LoVo (cell line): ENCODE results near the gene MAP7.
"Not testable (repeated sequence)": the region's sequence is repeated elsewhere in the genome, so short reads cannot be mapped to it uniquely, and the experiment has no call there.

Experiments
- DNase-seq: peaks from one replicate; pipeline ENCODE4 v3.0.0-alpha.2; 2016; ENCODE audit warnings: low spot score

Gene MAP7

DNA sequence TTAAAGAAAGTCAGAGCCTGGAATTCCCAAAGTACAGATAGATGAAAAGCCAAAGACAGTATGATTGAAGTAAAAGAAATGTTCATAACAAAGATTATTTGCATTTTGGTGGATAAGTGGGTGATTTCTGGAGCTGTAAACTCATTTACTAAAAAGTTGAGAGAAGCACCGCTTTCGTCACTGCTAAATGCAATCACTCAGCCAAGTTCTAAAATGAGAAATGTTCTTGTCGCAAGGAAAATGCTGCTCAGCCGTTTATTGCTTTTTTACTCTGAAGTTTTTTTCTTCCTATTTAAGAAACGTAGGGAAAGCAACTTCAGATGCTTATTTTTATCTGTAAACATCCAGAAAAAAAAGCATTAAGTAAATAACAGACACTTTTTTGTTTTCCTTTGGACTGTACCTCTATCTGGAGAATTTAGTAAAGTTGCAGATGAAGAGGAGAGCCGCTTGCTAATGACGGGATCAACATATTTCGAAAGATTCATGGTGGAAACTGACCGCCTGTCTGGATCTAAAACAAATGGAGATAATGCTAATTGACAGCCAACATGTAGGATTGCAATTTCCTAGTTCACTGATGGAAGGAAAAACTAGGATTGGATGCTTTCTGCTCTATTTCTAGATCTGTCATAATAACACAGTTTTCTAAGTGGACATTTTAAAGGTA is 166.8 kb downstream of the MAP7 start:
- no peak for DNase-seq

DNA sequence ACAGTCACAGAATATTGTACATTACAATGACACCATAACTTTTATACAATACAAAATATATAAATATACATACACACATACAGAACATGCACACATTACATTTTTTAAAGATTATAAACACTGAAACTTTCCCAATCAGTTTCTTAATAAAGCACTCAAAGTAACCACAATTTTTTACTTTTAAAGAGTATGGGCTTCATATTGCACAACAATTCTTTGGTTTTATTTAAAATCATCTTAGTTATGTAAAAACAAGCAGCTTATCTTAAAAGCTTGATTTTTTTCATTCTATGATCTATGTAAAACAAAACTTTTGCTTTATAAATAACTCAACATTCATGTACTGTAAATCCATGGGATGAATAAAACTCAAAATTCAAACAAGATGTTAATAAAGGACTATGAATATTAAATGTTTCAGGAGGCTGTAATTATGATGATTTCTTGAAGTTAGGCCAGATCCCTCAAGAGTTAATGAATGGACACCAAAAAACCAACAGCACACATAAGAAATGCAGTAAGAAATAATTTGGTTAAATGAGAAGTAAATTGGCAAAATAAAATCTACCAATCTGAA is 167.5 kb downstream of the MAP7 start:
- DNase-seq = no peak

DNA sequence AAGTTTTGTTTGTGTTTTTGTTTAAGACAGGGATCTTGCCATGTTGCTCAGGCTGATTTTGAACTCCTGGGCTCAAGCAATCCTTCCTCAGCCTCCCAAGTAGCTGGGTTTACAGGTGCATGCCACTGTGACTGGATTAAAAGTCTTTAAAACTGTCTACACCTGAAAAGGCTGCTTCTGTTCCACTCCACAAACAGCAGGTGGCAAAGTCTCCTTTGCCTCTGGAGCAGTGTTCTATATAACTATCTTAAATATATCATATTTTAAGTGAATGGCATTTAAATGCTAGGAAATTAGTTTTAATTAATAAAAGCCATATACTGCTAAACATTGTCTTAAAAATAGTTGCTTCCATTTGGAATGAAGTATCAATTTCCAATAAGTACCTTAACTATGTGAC is 171.3 kb downstream of the MAP7 start:
- no peak for DNase-seq

DNA sequence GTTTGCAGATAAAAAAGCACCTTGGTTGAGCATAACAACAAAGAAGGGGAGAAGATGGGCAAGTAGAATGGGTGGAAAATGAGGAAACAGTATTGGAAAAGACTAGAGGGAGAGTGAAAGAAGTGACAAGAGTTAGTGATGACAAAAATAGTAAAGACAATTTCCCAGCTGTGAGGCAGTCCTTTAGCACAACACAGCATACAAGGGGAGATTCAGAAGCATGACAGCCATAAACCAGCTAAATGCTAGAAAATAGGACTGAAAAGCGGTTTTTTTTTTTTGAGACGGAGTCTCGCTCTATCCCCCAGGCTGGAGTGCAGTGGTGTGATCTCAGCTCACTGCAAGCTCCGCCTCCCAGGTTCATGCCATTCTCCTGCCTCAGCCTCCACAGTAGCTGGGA is 174.4 kb downstream of the MAP7 start:
- not testable (repeated sequence) for DNase-seq

DNA sequence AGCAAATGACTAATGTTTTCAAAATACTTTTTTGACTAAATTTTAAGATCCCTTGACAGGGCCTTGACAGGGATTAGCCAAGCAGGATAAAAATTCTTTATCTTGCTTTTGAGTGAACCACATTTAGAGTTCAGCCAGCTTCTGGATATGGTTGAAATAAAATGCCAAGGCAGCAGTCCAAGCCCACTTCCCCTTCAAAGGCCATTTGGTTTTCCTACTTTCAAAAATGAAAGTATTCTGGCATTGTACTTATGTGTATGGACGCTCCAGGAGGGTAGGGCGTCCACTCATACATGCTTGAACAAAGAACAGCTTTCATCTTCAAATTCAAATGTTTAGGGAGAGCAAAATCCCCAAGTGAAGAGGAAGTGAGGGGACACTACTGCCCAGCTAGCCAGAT is 178.3 kb downstream of the MAP7 start:
- DNase-seq = no peak

DNA sequence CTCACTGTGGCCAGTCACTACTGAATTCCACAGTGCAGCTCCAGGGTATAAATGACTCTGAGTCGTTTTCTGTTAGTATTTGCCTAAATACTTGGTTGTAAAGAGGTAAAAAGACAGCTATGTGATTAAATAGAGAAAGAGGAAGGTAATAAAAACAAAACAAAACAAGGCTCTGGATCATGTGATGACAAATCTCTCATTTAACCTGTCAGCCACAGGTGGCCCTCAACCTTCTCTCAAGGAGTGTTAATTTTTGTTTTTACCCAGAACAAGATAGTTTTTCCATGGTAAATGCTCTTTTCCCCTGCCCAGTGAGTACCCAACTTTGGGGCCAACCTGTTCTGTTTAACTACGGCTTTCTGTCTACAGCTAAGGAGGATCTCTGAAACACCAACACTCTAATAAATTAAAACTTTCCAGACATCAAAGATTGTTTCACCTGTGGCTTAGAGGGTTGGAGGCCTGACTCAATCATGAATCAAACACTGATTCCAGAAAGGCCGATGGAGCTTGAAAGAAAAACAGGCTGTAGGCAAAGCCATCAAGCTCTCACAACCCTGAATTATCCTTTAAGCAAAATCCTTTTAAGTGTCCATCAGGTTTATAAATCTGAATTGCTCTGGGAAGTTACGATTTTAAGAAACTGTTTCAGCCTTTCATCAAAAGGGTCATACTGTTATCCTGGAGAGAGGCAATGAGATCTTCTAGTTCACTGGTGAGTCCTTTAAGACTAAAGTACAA is 179.1 kb downstream of the MAP7 start:
- no peak for DNase-seq

DNA sequence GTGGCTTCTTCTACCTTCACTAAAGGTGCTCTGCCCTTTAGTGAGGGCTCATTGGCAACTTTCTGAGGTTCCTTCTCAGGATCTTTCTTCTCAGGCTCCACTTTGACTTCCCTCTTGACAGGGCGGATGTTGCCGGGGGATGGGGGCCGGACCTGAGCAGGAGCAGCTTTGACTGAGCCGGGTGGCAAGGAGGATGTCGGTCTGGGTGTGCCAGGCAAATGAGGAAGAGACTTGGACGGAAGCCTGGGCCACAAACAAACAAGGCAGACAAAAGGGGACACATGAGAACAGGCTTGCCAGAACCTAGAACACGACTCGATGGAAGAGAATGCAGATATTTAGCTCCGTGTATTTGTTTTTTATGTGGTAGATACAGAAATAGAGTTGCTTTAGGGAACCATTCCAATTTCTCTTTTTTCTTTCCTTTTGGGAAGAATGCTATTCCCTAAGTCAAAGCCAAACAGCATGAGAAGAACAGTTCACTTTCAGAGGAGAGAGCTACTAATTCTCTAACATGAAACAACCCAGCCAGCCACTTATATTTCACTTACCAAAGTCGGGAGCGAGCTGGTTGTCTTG is 184.4 kb downstream of the MAP7 start:
- DNase-seq = no peak

DNA sequence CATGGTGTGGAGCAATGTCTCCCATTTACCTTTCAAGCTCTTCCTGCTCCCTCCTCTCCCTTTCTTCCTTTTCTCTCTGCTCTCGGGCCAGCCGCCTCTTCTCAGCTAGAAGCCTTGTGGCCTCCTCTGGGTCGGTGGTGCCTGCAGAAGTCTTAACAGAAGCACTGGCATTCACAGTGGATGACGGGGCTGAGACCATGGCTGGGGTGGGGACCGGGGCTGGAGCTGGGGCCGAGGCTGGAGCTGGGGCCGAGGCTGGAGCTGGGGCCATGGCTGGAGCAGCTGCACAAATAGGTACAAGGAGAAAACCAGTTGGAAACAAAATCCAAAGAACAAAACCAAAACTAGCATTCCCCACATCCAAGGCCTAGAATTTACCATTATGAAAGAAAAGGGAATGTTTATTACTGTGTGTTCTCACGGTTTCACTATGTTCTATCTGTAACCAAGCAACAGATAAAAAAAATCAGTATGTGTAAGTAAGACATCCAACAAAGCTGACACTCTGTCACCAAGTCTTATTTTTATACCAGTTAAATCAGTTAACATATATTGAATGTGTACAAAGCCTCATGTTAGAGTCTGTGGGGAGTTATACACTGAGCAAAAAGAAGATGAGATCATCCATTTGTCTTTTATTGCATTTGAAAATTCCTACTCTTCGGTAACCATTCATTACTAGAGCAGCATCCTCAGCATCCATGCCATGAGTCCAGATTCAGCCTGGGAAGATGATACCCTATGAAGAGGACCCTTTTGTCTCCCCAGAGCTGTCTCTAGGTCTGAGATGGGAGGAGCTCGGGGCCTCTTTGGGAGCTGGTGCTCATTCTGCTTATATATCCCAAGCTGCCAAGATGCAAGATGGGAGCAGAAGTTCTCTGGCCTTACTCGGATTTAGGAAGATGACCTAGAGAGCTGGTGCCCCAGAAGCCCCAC is 187.5 kb downstream of the MAP7 start:
- no peak for DNase-seq

DNA sequence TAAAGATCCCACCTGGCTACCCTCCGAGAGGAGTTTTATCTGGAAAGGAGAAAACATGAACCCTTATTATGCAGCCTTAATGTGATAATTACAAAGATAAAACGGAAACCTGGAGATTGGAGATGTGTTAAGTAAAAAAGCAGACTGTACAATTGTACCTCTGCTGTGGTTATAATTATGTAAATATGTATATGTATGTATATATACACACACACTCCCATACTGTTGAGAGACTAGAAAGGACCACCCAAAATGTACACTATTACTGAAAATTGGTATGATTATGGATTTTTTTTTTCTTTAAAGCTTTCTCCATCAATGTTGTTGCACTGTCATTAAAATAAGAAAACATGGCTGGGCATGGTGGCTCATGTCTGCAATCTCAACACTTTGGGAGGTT is 188.4 kb downstream of the MAP7 start:
- no peak for DNase-seq

DNA sequence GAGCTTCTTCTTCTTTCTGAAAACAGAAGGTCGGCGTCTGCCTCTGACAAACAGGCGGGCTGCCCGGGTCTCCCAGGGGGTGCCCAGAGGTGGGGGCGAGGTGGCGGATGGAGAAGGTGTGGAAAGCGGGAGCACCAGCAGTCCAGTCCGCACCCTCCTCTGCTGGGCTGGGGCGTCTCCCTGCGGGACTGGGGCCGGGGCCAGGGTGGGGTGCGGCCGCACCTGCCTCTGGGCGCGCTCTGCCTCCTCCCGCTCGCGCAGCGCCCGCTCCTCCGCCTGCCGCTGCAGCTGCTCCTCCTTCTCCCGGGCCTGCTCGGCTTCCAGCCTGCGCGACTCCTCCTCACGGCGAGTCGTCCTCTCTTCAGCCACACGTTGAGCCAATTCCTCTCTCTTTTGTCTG is 189.4 kb downstream of the MAP7 start:
- DNase-seq = no peak

DNA sequence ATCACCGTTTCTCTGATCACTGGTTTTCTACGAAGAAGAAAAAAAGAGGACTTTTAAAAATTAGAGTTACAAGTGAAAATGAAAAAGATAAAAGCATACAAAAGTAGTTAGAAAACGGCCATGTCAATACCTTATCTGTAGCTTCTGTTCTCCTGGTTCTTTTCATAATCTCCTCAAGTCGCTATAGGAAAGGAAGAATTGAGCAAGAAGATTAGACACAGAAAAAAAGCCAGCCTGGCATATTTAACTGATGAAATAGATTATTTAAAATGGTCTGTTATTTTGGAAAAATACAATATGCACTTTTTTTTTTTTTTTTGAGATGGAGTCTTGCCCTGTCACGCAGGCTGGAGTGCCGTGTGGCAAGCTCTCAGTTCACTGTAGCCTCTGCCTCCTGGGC is 190.4 kb downstream of the MAP7 start:
- DNase-seq = no peak

DNA sequence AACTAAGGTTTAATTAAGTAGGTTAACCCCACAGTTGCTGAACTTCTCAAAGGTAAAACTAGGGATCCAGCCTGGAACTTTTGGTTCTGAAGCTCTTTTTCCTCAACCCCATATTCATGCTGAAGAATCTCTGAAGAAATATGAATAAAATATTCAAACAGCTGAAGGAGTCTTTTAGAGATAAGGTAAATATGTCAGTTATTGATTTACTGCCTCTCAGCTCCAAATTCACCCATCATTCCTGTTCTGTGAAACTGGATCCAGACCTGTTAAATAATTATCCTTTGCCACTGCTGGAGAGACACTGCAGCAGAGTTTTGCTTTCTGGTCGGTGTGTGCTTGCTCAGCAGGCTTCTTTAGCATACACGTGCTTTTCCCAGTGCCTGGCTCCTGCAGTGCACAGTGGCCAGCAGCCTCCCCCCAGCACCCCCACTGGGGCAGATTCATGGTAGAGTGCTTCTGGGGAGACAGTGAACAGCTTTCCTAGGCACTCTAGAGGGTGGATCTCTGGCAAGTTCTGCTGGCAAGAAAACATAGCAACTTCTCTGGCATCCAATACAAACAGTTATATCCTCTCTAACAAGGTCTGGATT is 198.6 kb downstream of the MAP7 start:
- no peak for DNase-seq

DNA sequence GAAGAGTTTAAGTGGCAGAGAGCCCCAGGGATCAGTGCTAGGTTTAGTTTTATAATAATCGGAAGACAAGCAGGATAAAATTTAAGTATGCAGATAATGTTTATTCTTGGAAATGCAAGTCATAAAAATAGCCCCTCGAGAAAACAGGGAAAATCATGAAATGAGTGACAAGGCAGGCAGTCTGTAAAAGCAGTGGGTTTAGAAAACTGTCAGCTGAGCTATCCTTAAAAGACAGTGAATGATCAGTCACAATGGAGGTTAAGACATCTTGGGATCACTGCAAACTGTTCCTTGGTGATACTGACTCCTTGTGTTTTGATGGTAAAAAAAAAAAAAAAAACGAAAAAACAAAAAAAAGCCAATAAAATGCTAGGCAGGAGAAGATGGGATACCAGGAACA is 199.3 kb downstream of the MAP7 start:
- no peak for DNase-seq

DNA sequence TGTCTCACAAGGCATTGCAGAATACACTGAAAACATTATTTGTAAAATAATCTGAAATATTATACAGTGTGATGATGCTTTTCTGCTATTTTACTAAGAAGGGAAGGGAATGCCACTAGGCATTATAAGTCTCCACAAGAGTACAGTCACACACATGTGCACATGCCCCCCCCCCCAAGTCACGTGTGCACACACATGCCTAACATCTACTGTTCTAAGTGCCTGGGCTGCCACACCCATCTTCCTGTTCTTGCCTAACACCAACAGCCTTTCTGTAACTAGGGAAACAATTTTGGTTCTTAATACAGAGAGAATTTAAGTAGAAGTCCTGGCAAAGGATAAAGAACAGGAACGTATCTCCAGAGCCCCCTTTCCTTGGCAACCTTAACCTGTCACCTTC is 202.4 kb downstream of the MAP7 start:
- no peak for DNase-seq

DNA sequence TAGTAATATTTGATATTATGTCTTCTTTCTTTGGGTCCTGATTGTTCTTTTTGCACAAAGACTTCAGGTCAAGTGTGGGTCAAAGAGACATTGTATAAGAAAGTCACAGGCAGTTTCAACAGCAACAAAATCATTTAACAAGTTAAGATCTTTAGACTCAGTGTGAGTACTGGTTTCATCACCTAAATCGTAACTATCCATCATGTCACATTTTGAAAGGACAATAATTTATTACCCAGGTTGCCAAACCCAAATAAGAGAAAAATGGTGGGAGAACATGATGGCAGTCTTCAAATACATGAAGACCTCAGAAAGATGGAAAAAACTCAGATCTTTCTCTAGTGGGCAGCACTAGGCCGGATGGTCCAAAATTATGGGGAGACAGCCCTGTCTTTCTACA is 205.1 kb downstream of the MAP7 start:
- DNase-seq = no peak

DNA sequence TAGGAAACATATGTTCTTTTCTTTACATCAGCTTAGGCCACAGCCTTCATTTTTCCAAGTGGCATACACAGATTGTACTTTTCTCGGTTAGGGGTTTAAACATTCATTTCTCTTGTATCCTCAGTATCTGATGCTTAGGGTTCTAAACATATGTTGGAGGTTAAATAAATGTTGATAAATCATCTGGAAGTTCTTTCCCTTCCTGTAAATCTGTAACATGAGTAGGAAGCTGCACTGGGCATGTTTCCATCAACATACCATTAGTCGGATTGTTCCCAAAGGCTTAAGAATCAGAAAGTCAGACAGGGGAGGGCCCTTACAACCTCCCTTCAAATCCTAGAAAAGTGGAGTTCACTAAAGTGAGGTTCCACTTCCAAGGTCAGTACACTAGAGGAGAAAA is 205.8 kb downstream of the MAP7 start:
- no peak for DNase-seq

DNA sequence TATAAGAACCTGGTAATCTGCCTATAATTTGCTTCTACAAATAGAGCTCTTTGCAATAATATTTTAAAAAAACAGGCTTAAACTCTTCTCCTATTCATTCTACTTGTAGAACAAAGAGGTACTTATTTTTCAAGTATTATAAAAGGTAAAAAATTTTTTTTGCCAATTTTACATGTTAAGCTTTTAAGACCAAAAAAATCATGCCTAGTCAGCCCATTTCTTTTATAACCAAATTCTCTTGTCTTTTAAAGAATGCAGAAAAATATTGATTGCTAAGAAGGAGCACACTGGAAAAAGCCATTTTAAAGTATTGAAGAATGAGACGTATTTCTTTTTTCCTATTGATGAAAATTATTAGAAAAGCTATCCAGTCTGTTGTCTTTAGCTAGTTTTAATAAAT is 206.5 kb downstream of the MAP7 start:
- DNase-seq = no peak

DNA sequence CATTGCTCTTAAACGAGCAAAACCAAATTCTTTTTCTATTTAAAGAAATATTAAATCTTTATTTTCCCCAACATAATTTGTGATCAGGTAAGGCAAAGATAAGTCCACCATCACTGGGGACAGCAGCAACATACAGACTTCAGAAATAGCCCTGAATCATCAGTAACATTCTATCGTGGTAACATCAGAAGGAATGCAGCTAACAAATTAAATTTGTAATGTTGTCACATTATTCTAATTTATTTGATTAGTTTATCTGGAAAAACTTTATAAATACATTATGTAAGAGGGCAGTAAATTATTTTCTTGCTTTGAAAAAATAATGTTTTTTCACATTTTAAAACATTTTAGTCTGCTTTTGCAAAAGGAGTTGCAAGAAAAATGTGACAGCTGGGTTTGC is 206.9 kb downstream of the MAP7 start:
- no peak for DNase-seq

DNA sequence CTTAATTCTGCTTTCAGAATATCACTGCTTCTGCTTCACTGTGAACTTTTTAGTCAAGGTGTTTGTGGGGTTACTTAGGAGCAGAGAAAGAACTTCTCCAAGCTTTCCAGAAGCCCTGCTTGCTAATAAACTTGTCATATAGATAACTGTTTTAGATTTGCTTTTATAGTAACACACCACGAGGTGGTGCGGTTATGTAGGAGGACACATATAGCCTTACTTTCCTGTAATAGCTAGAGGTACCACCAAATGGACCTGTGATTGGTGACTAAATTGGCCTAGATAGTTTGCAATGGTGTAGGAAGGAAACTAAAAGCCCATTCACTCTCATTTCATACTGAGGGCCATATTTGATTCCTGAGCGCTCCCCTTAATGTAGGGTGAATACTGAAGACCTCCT is 208.3 kb downstream of the MAP7 start:
- no peak for DNase-seq

DNA sequence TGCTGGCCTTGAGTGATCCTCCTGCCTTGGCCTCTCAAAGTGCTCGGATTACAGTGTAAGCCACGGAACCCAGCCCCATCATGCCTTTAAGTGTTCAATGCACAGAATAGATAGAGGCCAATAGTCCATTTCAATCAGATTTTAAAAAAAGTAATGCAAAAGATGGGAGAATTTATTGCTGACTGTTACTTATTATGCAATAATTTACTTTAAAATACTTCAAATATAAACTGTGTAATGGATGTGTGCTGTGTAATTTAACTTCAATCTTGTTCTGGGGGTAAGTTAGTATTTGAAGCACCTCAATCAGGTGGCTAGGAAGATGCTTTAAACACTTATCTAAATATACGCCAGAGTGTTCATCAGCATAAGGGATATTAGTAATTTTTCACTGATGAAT is 208.9 kb downstream of the MAP7 start:
- DNase-seq = no peak

DNA sequence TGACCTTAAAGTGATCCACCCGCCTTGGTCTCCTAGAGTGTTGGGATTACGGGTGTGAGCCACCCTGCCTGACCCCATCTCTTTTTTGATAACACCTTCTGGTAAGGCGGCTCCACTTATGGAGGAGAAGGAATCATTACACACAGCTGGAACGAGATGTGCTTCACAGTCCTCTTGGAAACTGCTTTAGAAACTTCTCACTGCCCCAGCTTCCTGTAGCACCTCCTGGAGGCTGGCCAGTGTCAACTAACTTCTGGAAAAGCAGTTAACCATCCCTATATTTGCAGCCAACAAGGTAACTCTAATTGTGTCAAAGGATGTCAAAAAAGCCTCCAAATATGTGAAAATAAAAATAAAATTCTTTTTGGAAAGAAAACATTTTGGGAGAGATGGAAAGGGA is 211.7 kb downstream of the MAP7 start:
- DNase-seq = no peak

DNA sequence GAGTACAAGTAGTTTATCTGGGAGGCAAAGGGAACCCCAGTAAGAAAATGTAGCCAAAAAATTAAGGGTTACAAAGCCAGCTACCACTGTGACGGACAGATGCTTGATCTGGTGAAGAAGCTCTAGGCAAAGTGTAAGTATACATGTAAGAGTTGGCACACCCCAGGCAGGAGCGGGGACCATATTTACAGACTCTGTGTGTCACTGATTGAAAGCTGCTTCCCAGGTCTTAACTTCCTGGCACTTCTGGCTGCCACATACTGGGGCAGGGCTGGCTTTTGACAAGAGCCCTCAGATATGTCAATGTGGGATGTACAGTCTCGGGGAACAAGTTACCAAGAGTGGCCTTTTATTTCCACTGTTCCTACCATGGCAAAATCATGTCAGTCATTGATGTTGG is 212.6 kb downstream of the MAP7 start:
- no peak for DNase-seq
